ACC112 (cell line): ENCODE results near the gene UVRAG.

Source experiments
- H2AFZ ChIP-seq: fragments of 200-600 bp; sonication (generic); one replicate; pipeline ENCODE4 v1.6.0; 2017; ENCODE audit warnings: antibody characterized with exemption, low read length; ENCODE audit not compliant: unreplicated experiment
- H3K27ac ChIP-seq: fragments of 200-600 bp; sonication (generic); 2 replicates; pipeline ENCODE4 v1.5.1; 2014; ENCODE audit warnings: low read depth, mild to moderate bottlenecking, antibody characterized with exemption, low read length, moderate library complexity
- H3K27me3 ChIP-seq: fragments of 200-600 bp; sonication (generic); 2 replicates; pipeline ENCODE4 v1.6.1; 2014; ENCODE audit warnings: mild to moderate bottlenecking, antibody characterized with exemption, low read length, moderate library complexity, mixed read lengths; ENCODE audit not compliant: insufficient read depth
- H3K36me3 ChIP-seq: fragments of 200-600 bp; sonication (generic); 2 replicates; pipeline ENCODE4 v1.6.1; 2016; ENCODE audit warnings: mild to moderate bottlenecking, antibody characterized with exemption, low read length, moderate library complexity, mixed read lengths; ENCODE audit not compliant: insufficient read depth
- H3K4me1 ChIP-seq: fragments of 200-600 bp; sonication (generic); one replicate; pipeline ENCODE4 v1.6.1; 2016; ENCODE audit warnings: low read length, mixed read lengths; ENCODE audit not compliant: insufficient read depth, unreplicated experiment, control insufficient read depth
- H3K4me3 ChIP-seq: fragments of 200-600 bp; sonication (generic); 2 replicates; pipeline ENCODE4 v1.5.1; 2014; ENCODE audit warnings: mild to moderate bottlenecking, low read depth, low read length
- H3K79me2 ChIP-seq: fragments of 200-600 bp; sonication (generic); one replicate; pipeline ENCODE4 v1.6.0; 2016; ENCODE audit warnings: low read length; ENCODE audit not compliant: control insufficient read depth, unreplicated experiment, insufficient read depth

UVRAG gene

GRCh38 chr11:76147106-76147740 lies 332.2 kb downstream of the UVRAG start:
- Histone ChIP-seq H3K79me2 (no peaks in the 10 kb centered on the region), H3K27me3 (no peaks in the 10 kb centered on the region), H3K4me3 (no peak overlapping the region), H3K27ac (no peak overlapping the region), H2AFZ (no peak overlapping the region), H3K36me3 (no peaks in the 10 kb centered on the region), H3K4me1 (peaks cover 5% of the 10 kb centered on the region)

GRCh38 chr11:76148231-76148630 lies 333.2 kb downstream of the UVRAG start:
- Histone ChIP-seq H3K36me3 (no peaks in the 10 kb centered on the region), H3K27me3 (no peaks in the 10 kb centered on the region), H3K4me1 (peaks cover 5% of the 10 kb centered on the region), H3K4me3 (no peak overlapping the region), H3K79me2 (no peaks in the 10 kb centered on the region), H3K27ac (no peak overlapping the region), H2AFZ (no peak overlapping the region)

- H2AFZ ChIP-seq: no peak overlapping the region
- no peak overlapping the region for H3K27ac ChIP-seq
- no peaks in the 10 kb centered on the region for H3K79me2 ChIP-seq
- no peaks in the 10 kb centered on the region for H3K27me3 ChIP-seq
- H3K4me3 ChIP-seq: no peak overlapping the region
- no peaks in the 10 kb centered on the region for H3K36me3 ChIP-seq
- peaks cover 5% of the 10 kb centered on the region for H3K4me1 ChIP-seq
Measured at GRCh38 chr11:76148941-76149613, 334.1 kb downstream of the UVRAG start.

- Histone ChIP-seq H3K4me3 (no peak overlapping the region), H3K4me1 (peaks cover 5% of the 10 kb centered on the region), H2AFZ (no peak overlapping the region), H3K27me3 (no peaks in the 10 kb centered on the region), H3K27ac (no peak overlapping the region), H3K36me3 (no peaks in the 10 kb centered on the region), H3K79me2 (no peaks in the 10 kb centered on the region)
Measured at GRCh38 chr11:76149713-76150112, 334.7 kb downstream of the UVRAG start.

GRCh38 chr11:76150141-76150540 lies 335.1 kb downstream of the UVRAG start:
- H3K4me3 ChIP-seq: no peak overlapping the region
- H3K27me3 ChIP-seq: no peaks in the 10 kb centered on the region
- H3K27ac ChIP-seq: no peak overlapping the region
- no peaks in the 10 kb centered on the region for H3K79me2 ChIP-seq
- peaks cover 5% of the 10 kb centered on the region for H3K4me1 ChIP-seq
- no peak overlapping the region for H2AFZ ChIP-seq
- H3K36me3 ChIP-seq: no peaks in the 10 kb centered on the region

GRCh38 chr11:76151556-76152085 lies 336.6 kb downstream of the UVRAG start:
- H3K4me1 ChIP-seq: peaks cover 5% of the 10 kb centered on the region
- H2AFZ ChIP-seq: peak overlapping the region; percentile 92
- peak overlapping the region; percentile 77 for H3K4me3 ChIP-seq

GRCh38 chr11:76152086-76152681 lies 337.2 kb downstream of the UVRAG start:
- Histone ChIP-seq H3K27ac (no peak overlapping the region), H3K4me1 (peaks cover 5% of the 10 kb centered on the region), H3K4me3 (peak overlapping the region; percentile 77), H3K79me2 (no peaks in the 10 kb centered on the region), H2AFZ (peak overlapping the region; percentile 97), H3K27me3 (no peaks in the 10 kb centered on the region), H3K36me3 (no peaks in the 10 kb centered on the region)

More at GRCh38 chr11:76151556-76152085, 336.6 kb downstream of the UVRAG start:
- no peaks in the 10 kb centered on the region for H3K79me2 ChIP-seq
- no peak overlapping the region for H3K27ac ChIP-seq
- H3K36me3 ChIP-seq: no peaks in the 10 kb centered on the region
- H3K27me3 ChIP-seq: no peaks in the 10 kb centered on the region

- Histone ChIP-seq H3K4me3 (peak overlapping the region; percentile 77), H3K27ac (no peak overlapping the region), H3K79me2 (no peaks in the 10 kb centered on the region)
Measured at GRCh38 chr11:76152741-76153570, 337.9 kb downstream of the UVRAG start.

GRCh38 chr11:76153571-76153923 lies 338.5 kb downstream of the UVRAG start:
- Histone ChIP-seq H3K36me3 (no peaks in the 10 kb centered on the region), H3K27me3 (no peaks in the 10 kb centered on the region), H3K4me1 (peaks cover 5% of the 10 kb centered on the region), H3K4me3 (no peak overlapping the region), H3K27ac (no peak overlapping the region), H3K79me2 (no peaks in the 10 kb centered on the region), H2AFZ (peak overlapping the region; percentile 9)

More at GRCh38 chr11:76152741-76153570, 337.9 kb downstream of the UVRAG start:
- peak overlapping the region; percentile 97 for H2AFZ ChIP-seq
- peaks cover 5% of the 10 kb centered on the region for H3K4me1 ChIP-seq
- H3K36me3 ChIP-seq: no peaks in the 10 kb centered on the region
- no peaks in the 10 kb centered on the region for H3K27me3 ChIP-seq

- no peak overlapping the region for H2AFZ ChIP-seq
- H3K4me1 ChIP-seq: peaks cover 5% of the 10 kb centered on the region
- no peak overlapping the region for H3K4me3 ChIP-seq
- H3K27me3 ChIP-seq: no peaks in the 10 kb centered on the region
- H3K79me2 ChIP-seq: no peaks in the 10 kb centered on the region
- H3K36me3 ChIP-seq: no peaks in the 10 kb centered on the region
- H3K27ac ChIP-seq: no peak overlapping the region
Measured at GRCh38 chr11:76155500-76156227, 340.7 kb downstream of the UVRAG start.
